ENCODE measurements around the gene CLBA1. TPM values are rescaled to one million over a fixed set of nuclear protein-coding genes. Genes with fewer than 3 reads are reported as not detected.
"Not testable (repeated sequence)": the region's sequence is repeated elsewhere in the genome, so short reads cannot be mapped to it uniquely, and the experiment has no call there.

The CLBA1 gene
- total RNA-seq, 1 donor from 2014 or later: 7.7 TPM

DNA sequence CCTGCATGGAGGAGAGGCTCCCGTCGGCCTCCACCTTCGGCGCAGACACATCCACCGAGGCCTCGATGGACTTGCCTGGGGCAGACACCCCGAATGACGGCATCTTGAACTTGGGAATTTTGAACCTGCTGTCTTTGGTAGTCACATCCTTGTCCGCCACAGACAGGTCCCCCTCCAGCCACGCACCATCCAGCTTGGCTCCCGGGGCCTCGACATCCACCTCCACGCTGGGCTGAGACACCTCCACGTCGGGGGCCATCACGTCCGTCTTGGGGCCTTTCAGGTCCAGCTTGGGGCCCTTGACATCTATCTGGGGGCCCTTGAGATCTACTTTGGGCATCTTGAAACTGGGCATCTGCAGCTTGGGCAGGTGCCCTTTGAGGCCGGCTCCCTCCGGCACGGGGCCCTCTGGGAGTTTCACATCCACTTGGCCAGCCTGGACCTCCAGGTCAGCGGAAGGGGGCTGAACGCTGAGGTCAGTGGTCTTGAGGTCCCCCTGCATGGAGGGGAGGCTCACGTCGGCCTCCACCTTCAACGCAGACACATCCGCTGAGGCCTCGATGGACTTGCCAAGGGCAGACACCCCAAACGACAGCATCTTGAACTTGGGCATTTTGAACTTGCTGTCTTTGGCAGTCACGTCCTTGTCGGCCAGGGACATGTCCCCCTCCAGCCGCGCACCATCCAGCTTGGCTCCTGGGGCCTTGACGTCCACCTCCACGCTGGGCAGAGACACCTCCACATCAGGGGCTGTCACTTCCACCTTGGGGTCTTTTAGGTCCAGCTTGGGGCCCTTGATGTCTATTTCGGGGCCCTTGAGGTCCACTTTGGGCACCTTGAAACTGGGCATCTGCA lies 37.5 kb upstream of the CLBA1 start:
- not testable (repeated sequence) for H3K4me1 Mint-ChIP-seq (ENCODE audit: unreplicated experiment); H3K4me3 Mint-ChIP-seq (ENCODE audit: unreplicated experiment)
- H3K36me3 Mint-ChIP-seq (ENCODE audit: unreplicated experiment): peaks cover 21% of the 10 kb centered on the region

DNA sequence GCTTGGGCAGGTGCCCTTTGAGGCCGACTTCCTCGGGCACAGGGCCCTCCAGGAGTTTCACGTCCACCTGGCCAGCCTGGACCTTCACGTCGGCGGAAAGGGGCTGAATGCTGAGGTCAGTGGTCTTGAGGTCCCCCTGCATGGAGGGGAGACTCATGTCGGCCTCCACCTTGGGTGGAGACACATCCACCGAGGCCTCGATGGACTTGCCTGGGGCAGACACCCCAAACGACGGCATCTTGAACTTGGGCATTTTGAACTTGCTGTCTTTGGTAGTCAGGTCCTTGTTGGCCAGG lies 36.9 kb upstream of the CLBA1 start:
- no peak for DNase-seq (ENCODE audit: extremely low spot score, unreplicated experiment)
- Mint-ChIP-seq H3K27me3 (ENCODE audit: unreplicated experiment) (no peaks in the 10 kb centered on the region), H3K27ac (ENCODE audit: unreplicated experiment) (no peak overlapping the region), H3K9me3 (ENCODE audit: unreplicated experiment) (no peaks in the 10 kb centered on the region), H3K36me3 (ENCODE audit: unreplicated experiment) (peaks cover 26% of the 10 kb centered on the region), H3K4me3 (ENCODE audit: unreplicated experiment) (no peak overlapping the region), H3K4me1 (ENCODE audit: unreplicated experiment) (no peaks in the 10 kb centered on the region)
- TF ChIP-seq, protein P1, sequence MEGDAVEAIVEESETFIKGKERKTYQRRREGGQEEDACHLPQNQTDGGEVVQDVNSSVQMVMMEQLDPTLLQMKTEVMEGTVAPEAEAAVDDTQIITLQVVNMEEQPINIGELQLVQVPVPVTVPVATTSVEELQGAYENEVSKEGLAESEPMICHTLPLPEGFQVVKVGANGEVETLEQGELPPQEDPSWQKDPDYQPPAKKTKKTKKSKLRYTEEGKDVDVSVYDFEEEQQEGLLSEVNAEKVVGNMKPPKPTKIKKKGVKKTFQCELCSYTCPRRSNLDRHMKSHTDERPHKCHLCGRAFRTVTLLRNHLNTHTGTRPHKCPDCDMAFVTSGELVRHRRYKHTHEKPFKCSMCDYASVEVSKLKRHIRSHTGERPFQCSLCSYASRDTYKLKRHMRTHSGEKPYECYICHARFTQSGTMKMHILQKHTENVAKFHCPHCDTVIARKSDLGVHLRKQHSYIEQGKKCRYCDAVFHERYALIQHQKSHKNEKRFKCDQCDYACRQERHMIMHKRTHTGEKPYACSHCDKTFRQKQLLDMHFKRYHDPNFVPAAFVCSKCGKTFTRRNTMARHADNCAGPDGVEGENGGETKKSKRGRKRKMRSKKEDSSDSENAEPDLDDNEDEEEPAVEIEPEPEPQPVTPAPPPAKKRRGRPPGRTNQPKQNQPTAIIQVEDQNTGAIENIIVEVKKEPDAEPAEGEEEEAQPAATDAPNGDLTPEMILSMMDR (IDR thresholded peaks at IDR 0.05): no peak

More for the DNA sequence above, 37.5 kb upstream of the CLBA1 start:
- not testable (repeated sequence) for H3K9me3 Mint-ChIP-seq (ENCODE audit: unreplicated experiment); DNase-seq (ENCODE audit: extremely low spot score, unreplicated experiment); H3K27ac Mint-ChIP-seq (ENCODE audit: unreplicated experiment); H3K27me3 Mint-ChIP-seq (ENCODE audit: unreplicated experiment)

DNA sequence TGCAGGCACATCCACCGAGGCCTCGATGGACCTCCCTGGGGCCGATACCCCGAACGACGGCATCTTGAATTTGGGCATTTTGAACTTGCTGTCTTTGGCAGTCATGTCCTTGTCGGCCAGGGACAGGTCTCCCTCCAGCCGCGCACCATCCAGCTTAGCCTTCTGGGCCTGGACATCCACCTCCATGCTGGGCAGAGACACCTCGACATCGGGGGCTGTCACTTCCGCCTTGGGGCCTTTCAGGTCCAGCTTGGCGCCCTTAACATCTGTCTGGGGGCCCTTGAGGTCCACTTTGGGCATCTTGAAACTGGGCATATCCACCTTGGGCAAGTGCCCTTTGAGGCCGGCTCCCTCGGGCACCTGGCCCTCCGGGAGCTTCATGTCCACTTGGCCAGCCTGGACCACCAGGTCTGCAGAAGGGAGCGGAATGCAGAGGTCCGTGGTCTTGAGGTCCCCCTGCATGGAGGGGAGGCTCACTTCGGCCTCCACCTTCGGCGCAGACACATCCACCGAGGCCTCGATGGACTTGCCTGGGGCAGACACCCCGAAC lies 36.1 kb upstream of the CLBA1 start:
- H3K4me3 Mint-ChIP-seq (ENCODE audit: unreplicated experiment); H3K27me3 Mint-ChIP-seq (ENCODE audit: unreplicated experiment); H3K27ac Mint-ChIP-seq (ENCODE audit: unreplicated experiment); DNase-seq (ENCODE audit: extremely low spot score, unreplicated experiment); H3K9me3 Mint-ChIP-seq (ENCODE audit: unreplicated experiment); H3K4me1 Mint-ChIP-seq (ENCODE audit: unreplicated experiment): not testable (repeated sequence)
- peaks cover 34% of the 10 kb centered on the region for H3K36me3 Mint-ChIP-seq (ENCODE audit: unreplicated experiment)

DNA sequence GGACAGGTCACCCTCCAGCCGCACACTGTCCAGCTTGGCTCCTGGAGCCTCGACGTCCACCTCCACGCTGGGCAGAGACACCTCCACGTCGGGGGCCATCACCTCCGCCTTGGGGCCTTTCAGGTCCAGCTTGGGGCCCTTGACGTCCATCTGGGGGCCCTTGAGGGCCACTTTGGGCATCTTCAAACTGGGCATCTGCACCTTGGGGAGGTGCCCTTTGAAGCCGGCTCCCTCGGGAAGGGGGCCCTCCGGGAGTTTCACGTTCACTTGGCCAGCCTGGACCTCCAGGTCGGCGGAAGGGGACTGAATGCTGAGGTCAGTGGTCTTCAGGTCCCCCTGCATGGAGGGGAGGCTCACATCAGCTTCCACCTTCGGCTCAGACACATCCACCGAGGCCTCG lies 35.6 kb upstream of the CLBA1 start:
- no peak for DNase-seq (ENCODE audit: extremely low spot score, unreplicated experiment)
- Mint-ChIP-seq H3K36me3 (ENCODE audit: unreplicated experiment) (peaks cover 39% of the 10 kb centered on the region), H3K4me1 (ENCODE audit: unreplicated experiment) (no peaks in the 10 kb centered on the region), H3K27ac (ENCODE audit: unreplicated experiment) (no peak overlapping the region), H3K9me3 (ENCODE audit: unreplicated experiment) (no peaks in the 10 kb centered on the region), H3K27me3 (ENCODE audit: unreplicated experiment) (no peaks in the 10 kb centered on the region), H3K4me3 (ENCODE audit: unreplicated experiment) (no peak overlapping the region)
- TF ChIP-seq, protein P1 (IDR thresholded peaks at IDR 0.05): no peak

DNA sequence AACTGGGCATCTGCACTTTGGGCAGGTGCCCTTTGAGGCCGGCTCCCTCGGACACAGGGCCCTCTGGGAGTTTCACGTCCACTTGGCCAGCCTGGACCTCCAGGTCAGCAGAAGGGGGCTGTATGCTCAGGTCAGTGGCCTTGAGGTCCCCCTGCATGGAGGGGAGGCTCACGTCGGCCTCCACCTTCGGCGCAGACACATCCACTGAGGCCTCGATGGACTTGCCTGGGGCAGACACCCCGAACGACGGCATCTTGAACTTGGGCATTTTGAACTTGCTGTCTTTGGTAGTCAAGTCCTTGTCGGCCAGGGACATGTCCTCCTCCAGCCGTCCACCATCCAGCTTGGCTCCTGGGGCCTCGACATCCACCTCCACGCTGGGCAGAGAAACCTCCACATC lies 34.9 kb upstream of the CLBA1 start:
- H3K9me3 Mint-ChIP-seq (ENCODE audit: unreplicated experiment); H3K4me1 Mint-ChIP-seq (ENCODE audit: unreplicated experiment): not testable (repeated sequence)

DNA sequence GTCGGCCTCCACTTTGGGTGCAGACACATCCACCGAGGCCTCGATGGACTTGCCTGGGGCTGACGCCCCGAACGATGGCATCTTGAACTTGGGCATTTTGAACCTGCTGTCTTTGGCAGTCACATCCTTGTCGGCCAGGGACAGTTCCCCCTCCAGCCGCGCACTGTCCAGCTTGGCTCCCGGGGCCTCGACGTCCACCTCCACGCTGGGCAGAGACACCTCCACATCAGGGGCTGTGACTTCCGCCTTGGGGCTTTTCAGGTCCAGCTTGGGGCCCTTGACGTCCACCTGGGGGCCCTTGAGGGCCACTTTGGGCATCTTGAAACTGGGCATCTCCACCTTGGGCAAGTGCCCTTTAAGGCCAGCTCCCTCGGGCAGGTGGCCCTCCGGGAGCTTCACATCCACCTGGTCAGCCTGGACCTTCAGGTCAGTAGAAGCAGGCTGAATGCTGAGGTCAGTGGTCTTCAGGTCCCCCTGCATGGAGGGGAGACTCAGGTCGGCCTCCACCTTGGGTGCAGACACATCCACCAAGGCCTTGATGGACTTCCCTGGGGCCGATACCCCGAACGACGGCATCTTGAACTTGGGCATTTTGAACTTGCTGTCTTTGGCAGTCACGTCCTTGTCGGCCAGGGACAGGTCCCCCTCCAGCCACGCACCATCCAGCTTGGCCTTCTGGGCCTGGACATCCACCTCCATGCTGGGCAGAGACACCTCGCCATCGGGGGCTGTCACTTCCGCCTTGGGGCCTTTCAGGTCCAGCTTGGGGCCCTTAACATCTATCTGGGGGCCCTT lies 33.5 kb upstream of the CLBA1 start:
- H3K4me1 Mint-ChIP-seq (ENCODE audit: unreplicated experiment); H3K27ac Mint-ChIP-seq (ENCODE audit: unreplicated experiment); DNase-seq (ENCODE audit: extremely low spot score, unreplicated experiment); H3K27me3 Mint-ChIP-seq (ENCODE audit: unreplicated experiment); H3K9me3 Mint-ChIP-seq (ENCODE audit: unreplicated experiment); H3K4me3 Mint-ChIP-seq (ENCODE audit: unreplicated experiment): not testable (repeated sequence)
- H3K36me3 Mint-ChIP-seq (ENCODE audit: unreplicated experiment): peaks cover 37% of the 10 kb centered on the region

More for the DNA sequence above, 34.9 kb upstream of the CLBA1 start:
- H3K4me3 Mint-ChIP-seq (ENCODE audit: unreplicated experiment); H3K27ac Mint-ChIP-seq (ENCODE audit: unreplicated experiment); DNase-seq (ENCODE audit: extremely low spot score, unreplicated experiment); H3K27me3 Mint-ChIP-seq (ENCODE audit: unreplicated experiment): not testable (repeated sequence)
- H3K36me3 Mint-ChIP-seq (ENCODE audit: unreplicated experiment): peaks cover 33% of the 10 kb centered on the region

DNA sequence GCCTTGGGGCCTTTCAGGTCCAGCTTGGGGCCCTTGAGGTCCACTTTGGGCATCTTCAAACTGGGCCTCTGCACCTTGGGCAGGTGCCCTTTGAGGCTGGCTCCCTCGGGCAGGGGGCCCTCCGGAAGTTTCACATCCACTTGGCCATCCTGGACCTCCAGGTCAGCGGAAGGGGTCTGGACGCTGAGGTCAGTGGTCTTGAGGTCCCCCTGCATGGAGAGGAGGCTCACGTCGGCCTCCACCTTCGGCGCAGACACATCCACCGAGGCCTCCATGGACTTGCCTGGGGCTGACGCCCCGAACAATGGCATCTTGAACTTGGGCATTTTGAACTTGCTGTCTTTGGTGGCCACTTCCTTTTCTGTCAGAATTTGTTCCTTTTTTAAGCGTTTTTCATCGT lies 32.5 kb upstream of the CLBA1 start:
- H3K27ac Mint-ChIP-seq (ENCODE audit: unreplicated experiment): no peak overlapping the region
- peaks cover 10% of the 10 kb centered on the region for H3K4me1 Mint-ChIP-seq (ENCODE audit: unreplicated experiment)
- no peak overlapping the region for H3K4me3 Mint-ChIP-seq (ENCODE audit: unreplicated experiment)
- H3K27me3 Mint-ChIP-seq (ENCODE audit: unreplicated experiment): no peaks in the 10 kb centered on the region
- no peak for DNase-seq (ENCODE audit: extremely low spot score, unreplicated experiment)
- TF ChIP-seq, protein P1 (IDR thresholded peaks at IDR 0.05): no peak
- no peaks in the 10 kb centered on the region for H3K9me3 Mint-ChIP-seq (ENCODE audit: unreplicated experiment)
- peaks cover 42% of the 10 kb centered on the region for H3K36me3 Mint-ChIP-seq (ENCODE audit: unreplicated experiment)

Measured in osteocyte (in vitro differentiated cells).